ENCODE measurements around the gene DNAJC18. TPM values are rescaled to one million over a fixed set of nuclear protein-coding genes. Genes with fewer than 3 reads are reported as not detected.
"Not testable (repeated sequence)": the region's sequence is repeated elsewhere in the genome, so short reads cannot be mapped to it uniquely, and the experiment has no call there.

Gene DNAJC18
- total RNA-seq, 1 experiment from 2014 or later, result 4.4 TPM

DNA sequence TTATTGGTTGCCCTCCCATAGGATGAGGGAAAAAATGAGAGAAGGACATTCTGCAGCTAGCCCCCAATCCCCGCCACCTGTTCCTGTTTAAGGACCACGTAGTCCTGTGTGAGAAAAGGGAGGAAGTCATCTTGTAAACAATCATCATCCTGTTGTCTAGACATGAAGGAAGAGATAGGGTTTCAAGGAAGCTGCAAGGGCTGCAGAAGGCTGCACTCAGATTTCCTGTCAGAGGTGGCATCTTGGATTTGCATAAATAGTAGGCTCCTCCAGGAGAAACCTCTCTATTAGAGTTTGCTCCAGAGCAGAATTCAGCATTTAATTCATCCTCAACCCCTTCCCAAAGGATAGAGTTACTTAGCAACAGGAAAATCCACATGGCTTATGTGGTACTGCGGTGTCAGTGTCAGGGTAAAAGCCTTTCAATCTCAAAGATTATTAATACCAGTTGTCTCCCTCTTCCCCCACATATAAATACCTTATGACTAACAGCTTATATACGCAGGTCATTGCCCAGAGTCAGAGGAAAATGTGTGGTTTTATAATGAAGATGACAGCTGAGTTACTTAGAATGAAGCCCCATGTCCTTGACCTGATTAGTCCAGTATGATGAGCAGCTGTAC is 4.6 kb upstream of the DNAJC18 start:
- H3K27me3 ChIP-seq (ENCODE audit: low read length), result no peaks in the 10 kb centered on the region
- no peak overlapping the region for H3K27ac ChIP-seq (ENCODE audit: low read length)
- TF ChIP-seq, protein P1, sequence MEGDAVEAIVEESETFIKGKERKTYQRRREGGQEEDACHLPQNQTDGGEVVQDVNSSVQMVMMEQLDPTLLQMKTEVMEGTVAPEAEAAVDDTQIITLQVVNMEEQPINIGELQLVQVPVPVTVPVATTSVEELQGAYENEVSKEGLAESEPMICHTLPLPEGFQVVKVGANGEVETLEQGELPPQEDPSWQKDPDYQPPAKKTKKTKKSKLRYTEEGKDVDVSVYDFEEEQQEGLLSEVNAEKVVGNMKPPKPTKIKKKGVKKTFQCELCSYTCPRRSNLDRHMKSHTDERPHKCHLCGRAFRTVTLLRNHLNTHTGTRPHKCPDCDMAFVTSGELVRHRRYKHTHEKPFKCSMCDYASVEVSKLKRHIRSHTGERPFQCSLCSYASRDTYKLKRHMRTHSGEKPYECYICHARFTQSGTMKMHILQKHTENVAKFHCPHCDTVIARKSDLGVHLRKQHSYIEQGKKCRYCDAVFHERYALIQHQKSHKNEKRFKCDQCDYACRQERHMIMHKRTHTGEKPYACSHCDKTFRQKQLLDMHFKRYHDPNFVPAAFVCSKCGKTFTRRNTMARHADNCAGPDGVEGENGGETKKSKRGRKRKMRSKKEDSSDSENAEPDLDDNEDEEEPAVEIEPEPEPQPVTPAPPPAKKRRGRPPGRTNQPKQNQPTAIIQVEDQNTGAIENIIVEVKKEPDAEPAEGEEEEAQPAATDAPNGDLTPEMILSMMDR (conservative IDR thresholded peaks at IDR 0.05; ENCODE audit: low read depth, low read length), result no peak
- TF ChIP-seq EZH2 (IDR thresholded peaks at IDR 0.05; ENCODE audit: low read length, unreplicated experiment), result no peak
- no peak for TF ChIP-seq EZH2phosphoT487 (IDR thresholded peaks at IDR 0.05; ENCODE audit: borderline replicate concordance, low read length)
- H3K9ac ChIP-seq (ENCODE audit: low read length), result no peak overlapping the region
- DNase-seq (peak; percentile 51), ATAC-seq (peak; percentile 37)
- BruUV-seq (replicated peaks), result no TSS peak
- H3K9me3 ChIP-seq (ENCODE audit: low read length), result no peaks in the 10 kb centered on the region
- intact Hi-C loops (cut with micrococcal nuclease), result no loop called here
- CTCF ChIA-PET, result no interaction called here
- H3K4me3 ChIP-seq (ENCODE audit: low read length), result no peak overlapping the region
- H2AFZ ChIP-seq (ENCODE audit: low read length), result no peak overlapping the region
- H4K20me1 ChIP-seq (ENCODE audit: low read length), result no peaks in the 10 kb centered on the region
- no peaks in the 10 kb centered on the region for H3K36me3 ChIP-seq (ENCODE audit: low read depth, low read length)
- H3K4me2 ChIP-seq (ENCODE audit: low read length), result no peak overlapping the region
- no peaks in the 10 kb centered on the region for H3F3A ChIP-seq (ENCODE audit: low read length, unreplicated experiment)
- POLR2A ChIA-PET (ENCODE audit: unreplicated experiment), result no interaction called here
- H3K9me2 ChIP-seq (replicated peaks; ENCODE audit: low read length), result no peaks in the 10 kb centered on the region
- peaks cover 13% of the 10 kb centered on the region for H3K4me1 ChIP-seq (ENCODE audit: insufficient read depth, low read length)
- no peaks in the 10 kb centered on the region for H3K79me2 ChIP-seq (ENCODE audit: low read length)

DNA sequence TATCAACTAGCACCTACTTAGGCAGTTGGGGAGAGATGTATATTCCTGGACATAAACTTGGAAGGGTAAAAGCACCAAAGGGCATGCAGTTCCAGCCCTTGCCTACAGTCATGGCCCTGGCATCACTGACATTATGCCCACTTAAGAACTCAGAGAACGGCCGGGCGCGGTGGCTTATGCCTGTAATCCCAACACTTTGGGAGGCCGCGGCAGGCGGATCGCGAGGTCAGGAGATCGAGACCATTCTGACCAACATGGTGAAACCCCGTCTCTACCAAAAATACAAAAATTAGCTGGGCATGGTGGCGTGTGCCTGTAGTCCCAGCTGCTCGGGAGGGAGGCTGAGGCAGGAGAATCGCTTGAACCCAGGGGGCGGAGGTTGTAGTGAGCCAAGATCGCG is 1.1 kb upstream of the DNAJC18 start:
- POLR2A ChIA-PET (ENCODE audit: unreplicated experiment); H3K4me3 ChIP-seq (ENCODE audit: low read length); H3K9me3 ChIP-seq (ENCODE audit: low read length); ATAC-seq; H3K27me3 ChIP-seq (ENCODE audit: low read length); H2AFZ ChIP-seq (ENCODE audit: low read length); H4K20me1 ChIP-seq (ENCODE audit: low read length); BruUV-seq (replicated peaks); H3K9me2 ChIP-seq (replicated peaks; ENCODE audit: low read length); DNase-seq; H3K79me2 ChIP-seq (ENCODE audit: low read length); H3K36me3 ChIP-seq (ENCODE audit: low read depth, low read length); H3K9ac ChIP-seq (ENCODE audit: low read length); H3K27ac ChIP-seq (ENCODE audit: low read length); H3K4me2 ChIP-seq (ENCODE audit: low read length); intact Hi-C loops (cut with micrococcal nuclease); H3F3A ChIP-seq (ENCODE audit: low read length, unreplicated experiment); CTCF ChIA-PET: not testable (repeated sequence)
- H3K4me1 ChIP-seq (ENCODE audit: insufficient read depth, low read length), result peaks cover 18% of the 10 kb centered on the region

DNA sequence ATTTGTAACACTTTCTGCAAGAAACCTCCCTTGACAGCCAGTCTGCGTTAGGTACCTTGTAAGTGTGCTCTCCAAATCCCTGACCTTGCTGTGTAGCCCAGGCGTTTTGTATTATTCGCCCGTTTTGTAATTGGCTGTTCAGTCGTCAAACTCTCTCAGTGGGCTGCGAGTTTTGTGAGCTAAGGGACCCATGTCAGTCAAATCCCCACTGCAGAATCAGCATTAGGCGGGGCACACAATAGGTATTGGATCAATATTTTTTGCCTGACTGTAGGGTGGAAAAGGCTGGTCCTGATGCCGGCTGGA is 665 bp downstream of the DNAJC18 start:
- Histone ChIP-seq H3K9ac (ENCODE audit: low read length) (no peak overlapping the region), H3K4me1 (ENCODE audit: insufficient read depth, low read length) (peaks cover 10% of the 10 kb centered on the region), H3K4me3 (ENCODE audit: low read length) (peak overlapping the region; percentile 88), H3K79me2 (ENCODE audit: low read length) (no peaks in the 10 kb centered on the region), H3K36me3 (ENCODE audit: low read depth, low read length) (no peaks in the 10 kb centered on the region), H3K9me2 (replicated peaks; ENCODE audit: low read length) (no peaks in the 10 kb centered on the region), H2AFZ (ENCODE audit: low read length) (peak overlapping the region; percentile 99), H3K4me2 (ENCODE audit: low read length) (peak overlapping the region; percentile 97), H4K20me1 (ENCODE audit: low read length) (no peaks in the 10 kb centered on the region), H3K27ac (ENCODE audit: low read length) (no peak overlapping the region), H3K9me3 (ENCODE audit: low read length) (no peaks in the 10 kb centered on the region), H3F3A (ENCODE audit: low read length, unreplicated experiment) (no peaks in the 10 kb centered on the region), H3K27me3 (ENCODE audit: low read length) (no peaks in the 10 kb centered on the region)
- POLR2A ChIA-PET (ENCODE audit: unreplicated experiment), result no interaction called here
- TF ChIP-seq, protein P1 (conservative IDR thresholded peaks at IDR 0.05; ENCODE audit: low read depth, low read length), result no peak
- TF ChIP-seq EZH2 (IDR thresholded peaks at IDR 0.05; ENCODE audit: low read length, unreplicated experiment) (no peak), EZH2phosphoT487 (IDR thresholded peaks at IDR 0.05; ENCODE audit: borderline replicate concordance, low read length) (no peak)
- BruUV-seq (replicated peaks), result no TSS peak
- intact Hi-C loops (cut with micrococcal nuclease), result loop anchor here (5.0 kb wide), 1 partner anchor 74 kb away; no protein-coding TSS in a partner anchor
- DNase-seq (no peak), ATAC-seq (no peak)
- CTCF ChIA-PET, result interaction anchor here (0.6 kb wide), 1 partner anchor 16 kb away, joined by 3 read pairs; no protein-coding TSS in a partner anchor

Measured in PC-3 (cell line).